Measurements from ENCODE around the gene FAM180B. TPM values are rescaled to one million over a fixed set of nuclear protein-coding genes. Genes with fewer than 3 reads are reported as not detected.

Gene FAM180B, protein sequence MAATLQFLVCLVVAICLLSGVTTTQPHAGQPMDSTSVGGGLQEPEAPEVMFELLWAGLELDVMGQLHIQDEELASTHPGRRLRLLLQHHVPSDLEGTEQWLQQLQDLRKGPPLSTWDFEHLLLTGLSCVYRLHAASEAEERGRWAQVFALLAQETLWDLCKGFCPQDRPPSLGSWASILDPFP
- total RNA-seq = not detected

DNA sequence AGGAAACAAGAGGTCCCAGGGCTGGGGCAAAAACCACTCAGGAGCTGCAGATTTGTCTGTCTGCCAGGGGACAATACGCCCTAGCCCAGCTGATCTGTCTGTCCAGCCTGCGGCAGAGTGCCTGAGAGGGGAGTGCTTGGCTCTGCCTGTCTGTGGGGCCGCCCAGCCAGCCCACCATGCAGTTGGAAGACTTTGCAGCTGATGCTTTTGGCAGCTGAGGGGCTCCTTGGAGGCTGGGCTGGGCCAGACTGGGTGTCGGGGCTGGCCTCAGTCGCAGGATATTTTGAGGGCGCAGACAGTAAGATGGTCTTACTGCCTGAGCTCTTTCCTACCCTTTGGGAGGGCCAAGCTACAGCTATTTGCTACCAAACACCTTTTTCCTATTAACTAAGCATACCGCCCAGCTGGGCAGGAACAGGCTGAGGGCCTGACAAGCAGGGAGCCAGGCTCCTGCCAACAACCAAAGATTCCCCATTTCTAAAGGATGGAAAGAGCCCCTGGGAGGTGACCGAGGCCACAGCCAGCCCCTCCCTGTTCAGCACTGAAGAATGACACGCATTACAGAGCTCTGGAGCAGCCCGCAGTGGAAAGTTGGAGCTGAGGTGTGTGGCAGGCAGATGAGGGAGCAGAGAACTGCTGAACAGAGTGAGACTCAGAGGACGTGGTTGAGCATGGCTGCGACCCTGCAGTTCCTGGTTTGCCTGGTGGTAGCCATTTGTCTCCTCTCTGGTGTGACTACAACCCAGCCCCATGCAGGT, at the start of gene FAM180B:
Gene FAM180B (plus strand): TSS at position 581 of the 758 bp plus-strand sequence. CDS start 91 bp downstream, at position 672.
- Histone ChIP-seq H3K4me1 (no peaks in the 10 kb centered on the region), H3K9me3 (no peaks in the 10 kb centered on the region), H3K27me3 (peaks cover 8 to 18% (median 14%) of the 10 kb centered on the region in 3 donors), H3K36me3 (peaks cover 0 to 40% of the 10 kb centered on the region in 2 donors), H3K4me3 (no peak within 1 kb of the TSS), H3K27ac (peak within 1 kb of the TSS in 2 of 4 donors; percentile 15 to 31)
- TF ChIP-seq, protein P1, sequence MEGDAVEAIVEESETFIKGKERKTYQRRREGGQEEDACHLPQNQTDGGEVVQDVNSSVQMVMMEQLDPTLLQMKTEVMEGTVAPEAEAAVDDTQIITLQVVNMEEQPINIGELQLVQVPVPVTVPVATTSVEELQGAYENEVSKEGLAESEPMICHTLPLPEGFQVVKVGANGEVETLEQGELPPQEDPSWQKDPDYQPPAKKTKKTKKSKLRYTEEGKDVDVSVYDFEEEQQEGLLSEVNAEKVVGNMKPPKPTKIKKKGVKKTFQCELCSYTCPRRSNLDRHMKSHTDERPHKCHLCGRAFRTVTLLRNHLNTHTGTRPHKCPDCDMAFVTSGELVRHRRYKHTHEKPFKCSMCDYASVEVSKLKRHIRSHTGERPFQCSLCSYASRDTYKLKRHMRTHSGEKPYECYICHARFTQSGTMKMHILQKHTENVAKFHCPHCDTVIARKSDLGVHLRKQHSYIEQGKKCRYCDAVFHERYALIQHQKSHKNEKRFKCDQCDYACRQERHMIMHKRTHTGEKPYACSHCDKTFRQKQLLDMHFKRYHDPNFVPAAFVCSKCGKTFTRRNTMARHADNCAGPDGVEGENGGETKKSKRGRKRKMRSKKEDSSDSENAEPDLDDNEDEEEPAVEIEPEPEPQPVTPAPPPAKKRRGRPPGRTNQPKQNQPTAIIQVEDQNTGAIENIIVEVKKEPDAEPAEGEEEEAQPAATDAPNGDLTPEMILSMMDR (IDR thresholded peaks at IDR 0.05 in 4 of 5, conservative IDR thresholded peaks at IDR 0.05 in 1 of 5) = no peak
- no peak for TF ChIP-seq POLR2A (IDR thresholded peaks at IDR 0.05)
- intact Hi-C loops (cut with DNase I; ENCODE audit: low total_unique reads) (no loop called here), in situ Hi-C loops (cut with MboI; ENCODE audit: low sequenced_read_pairs in 4 of 4) (no loop called here)
- no peak for ATAC-seq
- no peak for DNase-seq

DNA sequence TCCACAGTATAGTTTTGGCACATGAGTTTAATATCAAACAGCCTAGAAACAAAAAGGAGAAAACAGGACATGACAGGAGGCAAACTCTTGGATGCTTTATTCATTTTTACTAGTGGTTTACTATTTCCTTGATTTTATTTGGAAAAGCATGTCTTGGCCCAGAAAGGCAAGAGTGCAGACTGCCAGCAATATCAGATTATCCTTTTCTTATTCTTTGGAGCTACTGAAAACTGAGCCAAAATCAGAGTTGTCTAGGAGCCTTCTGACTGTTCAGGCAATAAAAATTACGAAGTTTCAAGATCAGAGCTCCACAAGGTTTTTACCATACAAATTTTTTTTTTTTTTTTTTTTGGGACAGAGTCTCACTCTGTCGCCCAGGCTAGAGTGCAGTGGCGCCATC, 49.6 kb upstream of the FAM180B start:
- H3K27ac ChIP-seq = peak overlapping the region in 3 of 4 donors; percentile 6 to 43 (median 34)
- ATAC-seq (no peak), DNase-seq (no peak)
- peaks cover 79 to 88% of the 10 kb centered on the region in 2 donors for H3K4me1 ChIP-seq
- H3K4me3 ChIP-seq = no peak overlapping the region
- H3K36me3 ChIP-seq = no peaks in the 10 kb centered on the region
- in situ Hi-C loops (cut with MboI; ENCODE audit: low sequenced_read_pairs in 4 of 4) (no loop called here), intact Hi-C loops (cut with DNase I; ENCODE audit: low total_unique reads) (no loop called here)
- no peaks in the 10 kb centered on the region for H3K9me3 ChIP-seq
- TF ChIP-seq POLR2A (IDR thresholded peaks at IDR 0.05) = no peak
- TF ChIP-seq, protein P1 (IDR thresholded peaks at IDR 0.05 in 4 of 5, conservative IDR thresholded peaks at IDR 0.05 in 1 of 5) = no peak
- no peaks in the 10 kb centered on the region for H3K27me3 ChIP-seq

DNA sequence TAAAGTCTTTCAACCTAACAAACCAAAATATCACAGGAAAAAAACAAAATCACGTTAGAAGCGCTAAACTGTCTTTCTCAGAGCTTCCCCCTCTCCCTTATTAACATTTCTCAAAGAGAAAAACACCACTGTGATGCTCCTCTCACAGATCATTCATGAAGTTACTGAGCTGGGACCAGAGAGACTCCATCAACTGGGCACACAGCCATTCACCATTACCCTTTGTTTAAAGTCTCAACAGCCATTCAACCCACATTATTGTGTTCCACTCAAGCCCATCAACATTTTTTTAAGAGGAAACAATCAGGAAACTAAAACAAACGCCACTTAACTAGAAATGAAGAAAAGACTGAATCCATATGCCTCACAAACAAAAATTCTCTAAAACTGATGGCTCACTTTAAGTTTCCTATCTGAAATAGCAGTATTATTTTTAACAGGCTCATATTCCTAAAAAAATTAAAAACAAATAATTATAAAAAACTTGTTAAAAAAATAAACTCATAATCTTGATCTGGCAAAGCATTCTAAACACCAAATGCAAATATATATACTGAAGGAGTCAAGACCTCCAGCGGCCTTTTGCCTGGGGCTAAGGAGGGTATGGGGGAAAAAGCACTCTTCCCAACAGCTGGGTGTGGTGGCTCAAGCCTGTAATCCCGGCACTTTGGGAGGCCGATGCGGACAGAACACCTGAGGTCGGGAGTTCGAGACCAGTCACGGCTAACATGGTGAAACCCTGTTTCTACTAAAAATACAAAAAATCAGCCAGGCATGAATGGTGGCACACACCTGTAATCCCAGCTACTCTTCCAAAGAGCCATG, 47.5 kb upstream of the FAM180B start:
- peak overlapping the region; percentile 76 to 85 (median 78) for H3K27ac ChIP-seq
- no peak overlapping the region for H3K4me3 ChIP-seq
- H3K4me1 ChIP-seq = peaks cover 78 to 86% of the 10 kb centered on the region in 2 donors
- in situ Hi-C loops (cut with MboI; ENCODE audit: low sequenced_read_pairs in 4 of 4) = no loop called here
- H3K27me3 ChIP-seq = no peaks in the 10 kb centered on the region
- ATAC-seq (no peak), DNase-seq (peak in 1 of 2 donors; percentile 8)
- TF ChIP-seq POLR2A (IDR thresholded peaks at IDR 0.05) = no peak
- TF ChIP-seq, protein P1 (IDR thresholded peaks at IDR 0.05 in 4 of 5, conservative IDR thresholded peaks at IDR 0.05 in 1 of 5) = no peak
- no peaks in the 10 kb centered on the region for H3K9me3 ChIP-seq
- intact Hi-C loops (cut with DNase I; ENCODE audit: low total_unique reads) = no loop called here
- no peaks in the 10 kb centered on the region for H3K36me3 ChIP-seq

DNA sequence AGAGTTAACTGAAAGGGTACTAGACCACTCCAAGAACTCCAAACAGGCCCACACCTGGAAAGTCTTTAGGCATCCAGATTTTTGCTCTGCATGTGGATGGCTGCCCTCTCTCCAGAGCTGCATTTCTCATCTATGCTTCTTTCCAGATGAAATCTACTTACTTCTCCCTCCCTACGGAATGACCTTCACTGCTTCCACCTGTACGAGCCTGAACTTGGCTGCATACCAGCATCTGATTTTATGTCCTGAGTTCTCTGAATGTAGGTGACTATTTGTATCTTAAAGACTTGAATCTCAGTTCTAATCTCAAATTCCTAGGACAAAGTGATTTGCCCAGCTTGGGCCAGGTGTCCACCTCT, 46.8 kb upstream of the FAM180B start:
- Histone ChIP-seq H3K36me3 (no peaks in the 10 kb centered on the region), H3K27ac (peak overlapping the region; percentile 76 to 85 (median 78)), H3K4me3 (no peak overlapping the region), H3K9me3 (no peaks in the 10 kb centered on the region), H3K4me1 (peaks cover 75 to 86% of the 10 kb centered on the region in 2 donors), H3K27me3 (no peaks in the 10 kb centered on the region)
- peak in 1 of 2 donors; percentile 8 for DNase-seq
- intact Hi-C loops (cut with DNase I; ENCODE audit: low total_unique reads) (no loop called here), in situ Hi-C loops (cut with MboI; ENCODE audit: low sequenced_read_pairs in 4 of 4) (no loop called here)
- TF ChIP-seq POLR2A (IDR thresholded peaks at IDR 0.05) = no peak
- TF ChIP-seq, protein P1 (IDR thresholded peaks at IDR 0.05 in 4 of 5, conservative IDR thresholded peaks at IDR 0.05 in 1 of 5) = no peak
- peak in 1 of 2 donors; percentile 11 for ATAC-seq
